Endometrium (tissue), 2 donors: ENCODE data around the gene RAP2A.

ENCODE experiments used
- FAIRE-seq: peaks from 2 replicates; lab custom pipeline; 2012; peaks lifted over from hg19 to GRCh38; lab: Jason Lieb, UNC
- donor health status: control.
- donor health status: control.

RAP2A gene

GRCh38 chr13:97433727-97434396 is at the start of gene RAP2A:
RAP2A (plus strand) TSS chr13:97434169; CDS start chr13:97434471, 302 bp downstream.
- FAIRE-seq = no peak

DNA sequence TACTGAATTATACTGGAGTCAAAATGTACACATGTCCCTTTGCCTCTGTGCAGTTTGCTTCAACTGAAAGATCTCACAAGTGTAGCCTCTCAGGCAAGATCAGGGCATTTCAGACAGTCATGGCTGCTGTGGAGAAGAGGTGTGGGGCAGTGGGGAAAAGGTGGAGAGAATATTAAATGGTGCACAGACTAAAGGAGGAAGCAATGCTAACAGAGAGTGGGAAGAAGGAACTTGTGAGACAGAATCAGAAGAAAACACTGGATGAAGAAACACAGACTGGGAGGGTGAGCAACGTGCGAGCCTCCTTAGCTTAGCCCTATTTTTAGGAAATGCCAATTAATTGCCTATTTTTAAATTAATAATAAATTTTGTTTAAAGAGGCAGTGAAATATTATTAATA is 49.6 kb upstream of the RAP2A start:
- no peak for FAIRE-seq

DNA sequence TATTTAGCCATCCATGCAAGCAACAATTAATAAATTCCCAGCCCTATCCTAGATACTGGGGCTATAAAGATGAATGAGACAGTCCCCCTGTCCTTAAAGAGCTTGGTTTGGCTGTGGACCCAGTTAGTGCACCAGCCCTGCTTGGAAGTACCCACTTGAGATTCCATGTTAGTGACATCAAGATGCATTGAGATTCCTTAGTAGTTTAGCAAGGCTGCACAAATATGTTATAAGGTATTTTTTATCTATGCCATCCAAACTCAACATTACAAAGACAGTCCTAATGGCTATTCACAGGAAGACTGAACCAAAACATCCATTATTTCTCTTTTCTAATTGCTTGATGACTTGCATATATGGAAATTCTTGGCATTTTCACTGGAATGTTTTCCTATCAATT is 48.8 kb upstream of the RAP2A start:
- no peak for FAIRE-seq

- no peak for FAIRE-seq
Measured at GRCh38 chr13:97385854-97386253, 48.1 kb upstream of the RAP2A start.

GRCh38 chr13:97386801-97387484 is 47.0 kb upstream of the RAP2A start:
- FAIRE-seq = no peak

DNA sequence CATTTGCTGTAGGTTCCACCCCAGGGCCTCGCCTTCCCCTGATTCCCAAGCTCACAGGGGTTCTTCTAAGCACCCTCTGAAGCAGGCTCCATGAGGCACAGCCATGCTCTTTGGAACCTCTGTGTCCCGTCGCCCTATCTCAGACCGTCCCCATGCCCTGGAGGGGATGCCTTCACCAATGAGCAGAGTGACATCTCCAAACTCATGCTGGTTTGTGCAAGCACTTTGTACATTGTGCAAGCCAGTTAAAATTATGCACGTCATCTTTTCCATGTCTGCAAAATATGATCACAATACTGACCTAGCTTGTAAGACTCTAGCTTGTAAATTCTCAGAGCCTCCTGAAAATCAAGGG is 46.5 kb upstream of the RAP2A start:
- FAIRE-seq = no peak

GRCh38 chr13:97387890-97388289 is 46.1 kb upstream of the RAP2A start:
- no peak for FAIRE-seq

DNA sequence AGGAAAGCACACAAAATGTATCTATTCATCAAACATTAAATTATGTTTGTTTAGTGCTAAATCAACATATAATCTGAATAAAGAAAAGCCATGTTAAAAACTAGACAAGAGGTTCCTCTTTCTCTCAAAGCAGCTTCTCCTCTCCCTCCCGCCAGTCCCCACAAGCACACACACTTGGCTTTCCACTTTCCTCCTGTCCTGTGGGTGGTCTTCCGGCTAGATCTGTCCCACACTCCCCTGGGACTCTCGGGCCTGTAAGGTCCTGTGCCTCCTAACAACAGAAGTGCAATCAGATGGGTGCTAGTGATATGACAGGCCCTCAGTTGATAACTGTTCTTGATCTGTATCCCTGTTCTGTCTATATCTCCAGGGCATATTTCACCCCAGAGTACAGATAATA is 45.6 kb upstream of the RAP2A start:
- no peak for FAIRE-seq

- no peak for FAIRE-seq
Measured at GRCh38 chr13:97390941-97391600, 42.9 kb upstream of the RAP2A start.

DNA sequence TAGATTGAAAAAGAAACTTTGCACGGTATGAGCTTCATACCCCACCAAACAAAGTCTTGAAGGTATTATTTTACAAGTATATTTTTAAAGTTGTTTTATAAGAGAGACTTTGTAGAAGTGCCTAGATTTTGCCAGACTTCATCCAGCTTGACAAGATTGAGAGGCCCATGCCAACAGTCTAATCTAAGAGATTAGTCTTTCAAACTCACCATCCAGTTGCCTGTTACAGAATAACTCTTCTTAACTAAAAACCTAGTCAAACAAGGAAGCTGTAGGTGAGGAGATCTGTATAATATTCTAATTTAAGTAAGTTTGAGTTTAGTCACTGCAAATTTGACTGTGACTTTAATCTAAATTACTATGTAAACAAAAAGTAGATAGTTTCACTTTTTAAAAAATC is 41.9 kb upstream of the RAP2A start:
- FAIRE-seq = no peak

- FAIRE-seq = no peak
Measured at GRCh38 chr13:97394542-97394941, 39.4 kb upstream of the RAP2A start.

DNA sequence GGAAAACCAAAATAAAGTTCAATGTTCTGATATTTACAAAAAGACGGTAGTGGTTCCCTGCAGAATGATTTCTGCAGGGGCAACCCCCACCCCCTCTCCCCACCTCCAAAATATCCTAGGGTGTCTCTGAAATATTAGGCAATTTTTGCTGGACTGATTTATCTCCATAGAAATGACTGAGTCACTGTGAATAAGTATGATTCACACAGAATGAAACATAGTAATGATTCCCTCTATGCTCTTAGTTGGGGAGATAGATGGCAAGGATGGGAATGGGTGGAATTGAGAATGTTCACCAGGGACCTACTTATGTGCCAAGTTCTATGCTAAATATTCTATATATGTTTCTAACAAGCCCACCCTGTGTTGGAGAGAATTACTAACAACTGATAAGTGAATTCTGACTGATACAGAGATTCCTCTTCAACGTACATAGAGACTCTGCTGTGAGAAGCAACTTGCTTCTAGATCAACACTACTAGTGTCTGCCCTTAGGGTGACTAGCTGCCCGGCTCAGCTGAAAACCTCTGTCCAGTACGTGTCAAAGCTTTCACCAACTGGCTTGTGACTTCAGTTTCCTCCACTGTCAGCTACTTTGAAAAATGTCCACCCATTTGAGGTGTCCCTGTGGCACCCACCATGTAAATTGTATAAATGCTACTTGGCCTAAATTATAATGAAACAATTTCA is 38.4 kb upstream of the RAP2A start:
- no peak for FAIRE-seq

DNA sequence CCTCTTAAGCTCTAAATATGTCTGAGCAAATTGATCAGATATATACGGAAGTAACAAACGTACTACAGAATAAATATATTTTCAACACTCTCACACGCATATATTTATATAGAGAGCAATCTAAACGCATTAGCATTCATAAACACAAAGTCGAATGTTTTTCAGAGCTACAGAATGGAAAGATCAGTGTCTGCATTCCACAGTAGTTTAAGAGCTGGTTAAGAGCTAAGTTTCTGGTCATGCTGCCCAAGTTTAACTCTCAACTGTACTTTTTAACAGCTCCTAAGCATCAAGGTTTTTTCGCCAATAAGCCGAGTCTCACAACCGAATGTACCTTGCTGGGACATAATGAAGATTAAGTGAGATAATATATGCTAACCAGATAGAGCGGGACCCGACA is 36.7 kb upstream of the RAP2A start:
- no peak for FAIRE-seq

- no peak for FAIRE-seq
Measured at GRCh38 chr13:97401421-97401820, 32.5 kb upstream of the RAP2A start.

DNA sequence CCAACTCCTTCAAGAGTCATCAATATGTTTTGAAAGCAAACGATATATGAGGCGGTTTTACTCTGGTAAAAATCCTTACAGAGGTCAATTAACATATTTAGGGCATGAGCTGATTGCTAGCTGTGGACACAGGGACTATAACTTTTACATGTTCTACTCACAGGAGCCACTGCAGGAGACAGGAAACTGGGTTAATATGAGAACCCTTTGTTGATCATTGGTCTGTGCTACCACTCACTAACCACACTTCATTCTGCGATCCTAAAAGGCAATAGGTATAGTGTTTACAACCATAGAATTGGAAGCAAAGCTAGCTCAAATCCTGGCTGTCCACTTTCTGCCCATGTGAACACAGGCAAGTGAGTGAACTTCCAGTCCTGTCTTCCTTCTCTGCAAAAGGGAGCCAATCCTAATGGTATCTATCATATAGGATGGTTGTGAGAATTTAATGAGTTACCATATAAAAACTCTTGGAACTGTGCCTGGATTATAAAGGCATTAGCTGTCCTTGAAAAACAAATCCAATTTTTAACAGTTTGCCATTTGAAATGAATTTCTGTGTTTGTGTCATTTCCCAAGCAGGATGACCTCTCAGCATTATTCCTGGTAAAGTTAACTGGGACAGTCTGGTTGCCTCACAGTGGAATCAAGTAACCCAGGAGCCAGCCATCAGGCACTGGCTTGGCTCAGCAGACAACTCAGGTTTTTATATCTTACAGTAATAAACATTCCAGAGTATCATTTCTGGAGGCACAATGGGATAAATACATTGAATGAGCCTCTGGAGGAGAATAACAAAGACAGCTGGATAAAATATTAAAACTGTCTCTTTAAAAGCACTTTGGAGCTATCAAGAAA is 29.8 kb upstream of the RAP2A start:
- no peak for FAIRE-seq

- no peak for FAIRE-seq
Measured at GRCh38 chr13:97407540-97407939, 26.4 kb upstream of the RAP2A start.

DNA sequence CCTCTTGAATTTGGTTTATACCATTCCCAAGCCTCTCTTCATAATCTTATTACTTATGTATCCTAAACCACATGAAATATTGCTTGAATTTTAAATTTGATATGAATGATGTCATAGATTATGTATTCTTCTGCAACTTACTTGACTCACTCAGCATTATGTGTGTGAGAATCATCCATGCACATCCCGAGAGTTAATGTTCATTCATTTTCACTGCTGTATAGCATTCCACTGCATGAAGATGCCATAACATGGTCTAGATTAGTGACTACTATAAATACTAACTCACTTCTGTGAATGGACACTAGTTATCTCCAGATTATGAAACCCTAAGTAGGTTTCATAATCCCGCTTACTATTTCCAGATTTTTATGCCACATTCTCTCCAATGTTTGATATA is 25.0 kb upstream of the RAP2A start:
- no peak for FAIRE-seq

- no peak for FAIRE-seq
Measured at GRCh38 chr13:97411984-97412383, 22.0 kb upstream of the RAP2A start.

GRCh38 chr13:97413694-97414093 is 20.3 kb upstream of the RAP2A start:
- no peak for FAIRE-seq

GRCh38 chr13:97414392-97414791 is 19.6 kb upstream of the RAP2A start:
- FAIRE-seq = no peak

GRCh38 chr13:97417698-97418097 is 16.3 kb upstream of the RAP2A start:
- FAIRE-seq = no peak
